Measurements from ENCODE around the gene C10orf120.

DNA sequence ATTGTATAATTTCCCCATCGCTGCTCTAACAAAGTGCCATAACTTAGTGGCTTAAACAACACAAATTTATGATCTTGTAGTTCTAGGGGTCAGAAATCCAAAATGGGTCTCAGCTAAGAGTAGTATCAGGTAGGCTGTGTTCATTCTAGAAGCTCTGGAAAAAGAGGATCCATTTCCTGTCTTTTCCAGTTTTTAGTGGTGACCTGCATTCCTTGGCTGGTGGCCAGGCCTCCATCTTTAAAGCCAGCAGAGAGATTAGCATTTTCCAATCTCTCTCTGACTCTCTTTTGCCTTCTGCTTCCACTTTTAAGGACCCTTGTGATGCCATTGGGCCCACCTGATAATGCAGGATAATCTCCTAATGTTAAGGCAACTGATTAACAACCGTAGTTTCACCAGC is 41.0 kb upstream of the C10orf120 start:
- TF ChIP-seq, protein P1, sequence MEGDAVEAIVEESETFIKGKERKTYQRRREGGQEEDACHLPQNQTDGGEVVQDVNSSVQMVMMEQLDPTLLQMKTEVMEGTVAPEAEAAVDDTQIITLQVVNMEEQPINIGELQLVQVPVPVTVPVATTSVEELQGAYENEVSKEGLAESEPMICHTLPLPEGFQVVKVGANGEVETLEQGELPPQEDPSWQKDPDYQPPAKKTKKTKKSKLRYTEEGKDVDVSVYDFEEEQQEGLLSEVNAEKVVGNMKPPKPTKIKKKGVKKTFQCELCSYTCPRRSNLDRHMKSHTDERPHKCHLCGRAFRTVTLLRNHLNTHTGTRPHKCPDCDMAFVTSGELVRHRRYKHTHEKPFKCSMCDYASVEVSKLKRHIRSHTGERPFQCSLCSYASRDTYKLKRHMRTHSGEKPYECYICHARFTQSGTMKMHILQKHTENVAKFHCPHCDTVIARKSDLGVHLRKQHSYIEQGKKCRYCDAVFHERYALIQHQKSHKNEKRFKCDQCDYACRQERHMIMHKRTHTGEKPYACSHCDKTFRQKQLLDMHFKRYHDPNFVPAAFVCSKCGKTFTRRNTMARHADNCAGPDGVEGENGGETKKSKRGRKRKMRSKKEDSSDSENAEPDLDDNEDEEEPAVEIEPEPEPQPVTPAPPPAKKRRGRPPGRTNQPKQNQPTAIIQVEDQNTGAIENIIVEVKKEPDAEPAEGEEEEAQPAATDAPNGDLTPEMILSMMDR (IDR thresholded peaks at IDR 0.05; ENCODE audit: low read depth, low read length) = no peak
- no peak for TF ChIP-seq EZH2phosphoT487 (IDR thresholded peaks at IDR 0.05; ENCODE audit: low read depth)

Measured in OCI-LY3 (cell line).